ENCODE measurements around the gene NECTIN4. TPM values are rescaled to one million over a fixed set of nuclear protein-coding genes. Genes with fewer than 3 reads are reported as not detected.

NECTIN4 gene
- polyA plus RNA-seq, 1 of the 3 experiments (the other 2 are of a cell fraction): 0.59 TPM

DNA sequence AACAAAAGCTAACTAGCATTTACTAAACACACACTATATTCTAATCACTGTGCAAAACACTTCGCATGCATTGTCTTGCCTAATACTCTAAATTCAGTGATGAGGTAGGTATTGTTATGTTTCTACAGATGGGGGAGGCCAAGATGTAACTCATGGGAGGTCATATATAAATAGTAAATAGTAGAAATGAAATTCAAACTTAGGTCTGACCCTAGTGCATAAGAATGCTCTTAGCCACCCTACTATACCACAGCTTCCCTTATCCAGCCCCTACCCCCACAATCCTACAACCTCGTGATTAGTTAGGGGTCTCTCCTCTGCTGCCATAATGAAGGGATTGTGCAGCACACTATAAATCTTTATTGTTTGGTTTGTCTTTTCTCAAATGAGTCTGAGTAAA, 25.2 kb upstream of the NECTIN4 start (continued):
- TF ChIP-seq SIN3A (IDR thresholded peaks at IDR 0.05; ENCODE audit: borderline replicate concordance, low read depth, low read length): no peak
- no peak for TF ChIP-seq RXRA (IDR thresholded peaks at IDR 0.05; ENCODE audit: borderline replicate concordance, low read depth)
- TF ChIP-seq, protein P1, sequence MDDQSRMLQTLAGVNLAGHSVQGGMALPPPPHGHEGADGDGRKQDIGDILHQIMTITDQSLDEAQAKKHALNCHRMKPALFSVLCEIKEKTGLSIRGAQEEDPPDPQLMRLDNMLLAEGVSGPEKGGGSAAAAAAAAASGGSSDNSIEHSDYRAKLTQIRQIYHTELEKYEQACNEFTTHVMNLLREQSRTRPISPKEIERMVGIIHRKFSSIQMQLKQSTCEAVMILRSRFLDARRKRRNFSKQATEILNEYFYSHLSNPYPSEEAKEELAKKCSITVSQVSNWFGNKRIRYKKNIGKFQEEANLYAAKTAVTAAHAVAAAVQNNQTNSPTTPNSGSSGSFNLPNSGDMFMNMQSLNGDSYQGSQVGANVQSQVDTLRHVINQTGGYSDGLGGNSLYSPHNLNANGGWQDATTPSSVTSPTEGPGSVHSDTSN (IDR thresholded peaks at IDR 0.05): no peak
- no peak for TF ChIP-seq FOXJ3 (CRISPR knock-in tag; IDR thresholded peaks at IDR 0.05)
- TF ChIP-seq, protein P2, sequence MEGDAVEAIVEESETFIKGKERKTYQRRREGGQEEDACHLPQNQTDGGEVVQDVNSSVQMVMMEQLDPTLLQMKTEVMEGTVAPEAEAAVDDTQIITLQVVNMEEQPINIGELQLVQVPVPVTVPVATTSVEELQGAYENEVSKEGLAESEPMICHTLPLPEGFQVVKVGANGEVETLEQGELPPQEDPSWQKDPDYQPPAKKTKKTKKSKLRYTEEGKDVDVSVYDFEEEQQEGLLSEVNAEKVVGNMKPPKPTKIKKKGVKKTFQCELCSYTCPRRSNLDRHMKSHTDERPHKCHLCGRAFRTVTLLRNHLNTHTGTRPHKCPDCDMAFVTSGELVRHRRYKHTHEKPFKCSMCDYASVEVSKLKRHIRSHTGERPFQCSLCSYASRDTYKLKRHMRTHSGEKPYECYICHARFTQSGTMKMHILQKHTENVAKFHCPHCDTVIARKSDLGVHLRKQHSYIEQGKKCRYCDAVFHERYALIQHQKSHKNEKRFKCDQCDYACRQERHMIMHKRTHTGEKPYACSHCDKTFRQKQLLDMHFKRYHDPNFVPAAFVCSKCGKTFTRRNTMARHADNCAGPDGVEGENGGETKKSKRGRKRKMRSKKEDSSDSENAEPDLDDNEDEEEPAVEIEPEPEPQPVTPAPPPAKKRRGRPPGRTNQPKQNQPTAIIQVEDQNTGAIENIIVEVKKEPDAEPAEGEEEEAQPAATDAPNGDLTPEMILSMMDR (IDR thresholded peaks at IDR 0.05): no peak

DNA sequence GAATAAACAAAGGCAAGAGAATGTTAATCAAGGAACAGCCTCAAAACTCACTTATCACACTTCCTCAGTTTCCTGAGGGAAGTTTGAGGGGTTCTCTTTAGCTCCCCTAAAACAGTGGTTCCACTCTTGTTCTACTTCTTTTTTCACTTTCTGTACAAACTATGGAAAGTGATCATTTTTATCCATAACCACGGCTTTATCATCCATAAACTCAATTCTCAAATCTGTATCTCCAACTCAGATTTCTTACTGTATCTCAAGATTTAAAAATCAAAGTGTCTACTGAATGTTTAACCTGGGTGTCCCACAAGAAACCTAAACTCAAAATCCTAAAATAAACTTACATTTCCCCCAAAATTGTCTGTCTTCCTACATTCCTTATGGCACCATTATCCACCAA, 24.6 kb upstream of the NECTIN4 start:
- Histone ChIP-seq H3K27ac (ENCODE audit: low read depth in 2 of 2, low read length in 1 of 2) (no peak overlapping the region), H3K9me3 (no peaks in the 10 kb centered on the region), H3K4me3 (ENCODE audit: low read depth in 2 of 2, low read length in 1 of 2) (no peak overlapping the region), H3K79me2 (ENCODE audit: insufficient read depth) (peaks cover 100% of the 10 kb centered on the region), H3F3A (replicated peaks; ENCODE audit: insufficient read depth) (peaks cover 14% of the 10 kb centered on the region), H3K27me3 (ENCODE audit: insufficient read depth) (no peaks in the 10 kb centered on the region), H3K4me2 (no peak overlapping the region), H3K9ac (no peak overlapping the region), H3K36me3 (replicated peaks in 1 of 2; ENCODE audit: control insufficient read depth in 1 of 2, insufficient read depth in 2 of 2, low read length in 1 of 2) (peaks cover 14 to 28% of the 10 kb centered on the region in 2 experiments), H2AFZ (ENCODE audit: low read depth) (no peak overlapping the region), H4K20me1 (ENCODE audit: insufficient read depth) (peaks cover 55% of the 10 kb centered on the region), H3K4me1 (ENCODE audit: control insufficient read depth in 1 of 2, insufficient read depth in 2 of 2, low read depth in 1 of 2, low read length in 1 of 2) (peaks cover 6 to 14% of the 10 kb centered on the region in 2 experiments; a peak in 3 of 4 replicates), H3K9me2 (no peaks in the 10 kb centered on the region)
- 100% methylated on average over 1 of the region's 1 CpG for WGBS (ENCODE audit: low lambda C conversion rate)
- no peak for DNase-seq
- POLR2A ChIA-PET: no interaction called here
- CTCF ChIA-PET: interaction anchor here (2.2 kb wide), 1 partner anchor 16 kb away, joined by 6 read pairs; no protein-coding TSS in a partner anchor
- TF ChIP-seq MXI1 (IDR thresholded peaks at IDR 0.05; ENCODE audit: low read depth, low read length): no peak
- TF ChIP-seq, protein P3, sequence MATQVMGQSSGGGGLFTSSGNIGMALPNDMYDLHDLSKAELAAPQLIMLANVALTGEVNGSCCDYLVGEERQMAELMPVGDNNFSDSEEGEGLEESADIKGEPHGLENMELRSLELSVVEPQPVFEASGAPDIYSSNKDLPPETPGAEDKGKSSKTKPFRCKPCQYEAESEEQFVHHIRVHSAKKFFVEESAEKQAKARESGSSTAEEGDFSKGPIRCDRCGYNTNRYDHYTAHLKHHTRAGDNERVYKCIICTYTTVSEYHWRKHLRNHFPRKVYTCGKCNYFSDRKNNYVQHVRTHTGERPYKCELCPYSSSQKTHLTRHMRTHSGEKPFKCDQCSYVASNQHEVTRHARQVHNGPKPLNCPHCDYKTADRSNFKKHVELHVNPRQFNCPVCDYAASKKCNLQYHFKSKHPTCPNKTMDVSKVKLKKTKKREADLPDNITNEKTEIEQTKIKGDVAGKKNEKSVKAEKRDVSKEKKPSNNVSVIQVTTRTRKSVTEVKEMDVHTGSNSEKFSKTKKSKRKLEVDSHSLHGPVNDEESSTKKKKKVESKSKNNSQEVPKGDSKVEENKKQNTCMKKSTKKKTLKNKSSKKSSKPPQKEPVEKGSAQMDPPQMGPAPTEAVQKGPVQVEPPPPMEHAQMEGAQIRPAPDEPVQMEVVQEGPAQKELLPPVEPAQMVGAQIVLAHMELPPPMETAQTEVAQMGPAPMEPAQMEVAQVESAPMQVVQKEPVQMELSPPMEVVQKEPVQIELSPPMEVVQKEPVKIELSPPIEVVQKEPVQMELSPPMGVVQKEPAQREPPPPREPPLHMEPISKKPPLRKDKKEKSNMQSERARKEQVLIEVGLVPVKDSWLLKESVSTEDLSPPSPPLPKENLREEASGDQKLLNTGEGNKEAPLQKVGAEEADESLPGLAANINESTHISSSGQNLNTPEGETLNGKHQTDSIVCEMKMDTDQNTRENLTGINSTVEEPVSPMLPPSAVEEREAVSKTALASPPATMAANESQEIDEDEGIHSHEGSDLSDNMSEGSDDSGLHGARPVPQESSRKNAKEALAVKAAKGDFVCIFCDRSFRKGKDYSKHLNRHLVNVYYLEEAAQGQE (IDR thresholded peaks at IDR 0.05; ENCODE audit: low read depth, low read length): no peak
- TF ChIP-seq, protein P4, sequence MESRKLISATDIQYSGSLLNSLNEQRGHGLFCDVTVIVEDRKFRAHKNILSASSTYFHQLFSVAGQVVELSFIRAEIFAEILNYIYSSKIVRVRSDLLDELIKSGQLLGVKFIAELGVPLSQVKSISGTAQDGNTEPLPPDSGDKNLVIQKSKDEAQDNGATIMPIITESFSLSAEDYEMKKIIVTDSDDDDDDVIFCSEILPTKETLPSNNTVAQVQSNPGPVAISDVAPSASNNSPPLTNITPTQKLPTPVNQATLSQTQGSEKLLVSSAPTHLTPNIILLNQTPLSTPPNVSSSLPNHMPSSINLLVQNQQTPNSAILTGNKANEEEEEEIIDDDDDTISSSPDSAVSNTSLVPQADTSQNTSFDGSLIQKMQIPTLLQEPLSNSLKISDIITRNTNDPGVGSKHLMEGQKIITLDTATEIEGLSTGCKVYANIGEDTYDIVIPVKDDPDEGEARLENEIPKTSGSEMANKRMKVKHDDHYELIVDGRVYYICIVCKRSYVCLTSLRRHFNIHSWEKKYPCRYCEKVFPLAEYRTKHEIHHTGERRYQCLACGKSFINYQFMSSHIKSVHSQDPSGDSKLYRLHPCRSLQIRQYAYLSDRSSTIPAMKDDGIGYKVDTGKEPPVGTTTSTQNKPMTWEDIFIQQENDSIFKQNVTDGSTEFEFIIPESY (IDR thresholded peaks at IDR 0.05; ENCODE audit: borderline replicate concordance, low read depth): no peak
- TF ChIP-seq RXRA (IDR thresholded peaks at IDR 0.05; ENCODE audit: borderline replicate concordance, low read depth): no peak

Measured in SK-N-SH (cell line).